CD4-positive, alpha-beta T cell treated with Interleukin-1 beta for 1 hour (primary cell): Measurements from ENCODE around the gene UNC50.

Experiments used
- DNase-seq, 2 donors: peaks; one replicate each; pipeline ENCODE4 v3.0.0-alpha.2; 2020 to 2022

The UNC50 gene, protein sequence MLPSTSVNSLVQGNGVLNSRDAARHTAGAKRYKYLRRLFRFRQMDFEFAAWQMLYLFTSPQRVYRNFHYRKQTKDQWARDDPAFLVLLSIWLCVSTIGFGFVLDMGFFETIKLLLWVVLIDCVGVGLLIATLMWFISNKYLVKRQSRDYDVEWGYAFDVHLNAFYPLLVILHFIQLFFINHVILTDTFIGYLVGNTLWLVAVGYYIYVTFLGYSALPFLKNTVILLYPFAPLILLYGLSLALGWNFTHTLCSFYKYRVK

DNA sequence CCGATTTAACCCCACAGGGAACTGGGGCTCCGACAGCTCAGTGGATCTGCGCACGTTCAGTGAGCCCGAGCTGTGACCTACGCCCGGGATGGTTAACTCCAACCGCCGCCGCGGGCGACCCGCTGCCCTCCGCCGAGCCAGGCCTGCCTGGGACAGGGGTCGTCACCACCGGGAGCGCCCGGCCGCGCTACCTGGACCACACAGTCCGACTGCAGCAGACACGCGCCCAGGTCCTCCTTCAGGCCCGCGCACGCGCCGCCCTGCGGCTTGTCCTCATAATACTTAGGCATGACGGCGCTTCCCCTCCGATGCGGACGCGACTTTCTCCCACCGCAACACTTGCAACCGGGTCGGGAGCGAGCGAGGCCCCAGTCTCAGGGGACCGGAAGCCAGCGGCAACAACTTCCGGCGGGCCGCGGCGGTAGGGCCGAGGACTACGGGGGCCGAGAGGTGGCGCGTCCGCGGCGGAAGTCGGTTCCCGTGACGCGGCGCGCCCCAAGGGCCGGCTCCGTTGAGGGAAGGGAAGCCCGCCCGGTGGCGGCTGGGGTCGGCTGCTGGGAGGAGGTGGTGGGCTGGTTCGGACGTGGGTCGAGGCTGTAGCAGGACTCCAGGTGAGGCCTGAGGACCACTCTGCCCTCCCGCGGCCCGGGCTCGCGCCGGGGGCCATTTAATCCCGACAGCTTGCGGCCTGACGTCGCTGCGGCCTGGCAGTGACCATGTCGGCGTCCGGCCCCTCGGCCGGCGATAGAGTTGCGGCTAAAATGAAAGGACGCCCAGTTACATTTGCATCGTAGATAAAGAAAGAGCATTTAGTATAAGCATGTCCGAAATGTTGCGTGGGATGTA is at the start of gene UNC50, which contains the start of gene COA5:
Gene UNC50, plus strand, starts transcription at position 474 of the 846 bp plus-strand sequence. CDS start 1,171 bp downstream, outside the sequence.
Gene COA5, minus strand, starts transcription at position 397 of the 846 bp plus-strand sequence. Its CDS starts 107 bp downstream, at position 290.
- peak; percentile 91 to 92 for DNase-seq

DNA sequence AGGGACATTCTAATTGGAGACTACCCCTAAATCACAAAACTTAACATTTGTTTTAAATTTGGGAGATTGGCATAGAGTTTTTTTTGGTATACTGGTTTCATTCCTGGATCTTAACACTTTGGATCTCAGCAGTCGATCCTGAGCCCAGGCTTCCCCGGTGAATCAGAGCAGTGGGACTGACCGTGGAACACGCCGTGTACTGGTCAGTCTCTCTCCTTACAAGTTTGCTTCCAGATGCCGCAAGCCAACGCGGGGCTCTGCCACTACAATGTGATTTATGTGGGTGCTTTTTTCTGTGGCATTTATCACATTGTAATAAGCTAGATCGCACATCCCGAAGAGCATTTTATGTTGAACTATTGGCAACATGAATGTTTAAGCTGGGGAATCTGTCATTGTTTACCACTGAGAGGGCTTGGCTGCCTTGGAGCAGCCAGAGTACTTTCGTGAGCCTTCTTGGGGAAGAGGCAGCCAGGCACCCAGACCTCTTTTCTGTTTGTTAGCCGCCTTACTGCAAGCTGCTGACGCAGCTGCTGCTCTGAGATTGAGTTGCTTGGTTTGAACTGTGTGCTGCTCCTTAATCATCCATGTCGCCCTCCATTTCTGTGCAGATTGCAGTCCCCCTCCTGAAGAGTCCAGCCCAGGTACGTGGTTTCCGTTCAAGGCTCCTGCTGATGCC is 49.4 kb upstream of the UNC50 start:
- no peak for DNase-seq

DNA sequence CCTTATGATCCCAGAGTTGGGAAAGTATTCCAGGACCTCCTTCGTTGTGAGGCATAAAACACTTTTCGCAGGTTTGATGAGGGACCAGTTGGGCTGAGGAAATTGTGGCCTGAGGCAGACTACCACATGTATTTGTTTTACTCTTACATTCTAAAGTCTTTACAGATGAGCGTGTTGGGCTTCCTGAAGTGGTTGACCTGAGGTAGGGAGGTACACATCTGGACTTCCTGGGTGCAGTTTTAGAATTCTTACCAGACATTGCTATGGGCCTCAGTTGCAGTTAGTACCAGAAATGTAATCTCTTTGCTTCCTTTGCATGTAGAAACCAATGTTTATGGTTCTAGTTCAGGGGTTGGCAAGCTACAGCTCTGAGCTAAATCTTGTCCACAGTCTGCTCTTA is 48.8 kb upstream of the UNC50 start:
- DNase-seq, result no peak

DNA sequence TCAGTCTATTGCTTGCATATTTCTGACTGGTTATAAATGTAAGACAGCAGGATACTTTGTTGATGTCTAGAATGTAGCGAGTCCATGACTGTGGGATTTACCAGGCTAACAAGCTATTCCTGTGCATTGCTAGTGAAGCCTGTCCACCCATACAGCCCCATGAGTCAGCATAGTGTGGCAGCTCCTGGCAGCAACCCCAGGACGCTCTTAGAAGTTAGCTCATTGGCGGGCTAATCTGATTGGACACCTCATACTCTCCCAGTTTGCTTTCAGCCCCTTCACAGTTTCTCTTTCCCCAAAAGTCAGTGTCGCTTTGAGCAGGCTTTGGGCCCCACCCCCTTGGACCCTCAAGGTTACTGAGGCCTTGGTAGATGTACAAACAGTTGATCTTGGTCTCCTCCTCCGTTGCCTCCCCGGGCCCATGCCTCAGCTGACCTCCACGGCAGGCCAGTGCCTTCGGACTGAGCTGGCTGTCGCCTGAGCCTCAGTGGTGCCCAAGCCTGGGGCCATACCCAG is 48.1 kb upstream of the UNC50 start:
- DNase-seq, result no peak

DNA sequence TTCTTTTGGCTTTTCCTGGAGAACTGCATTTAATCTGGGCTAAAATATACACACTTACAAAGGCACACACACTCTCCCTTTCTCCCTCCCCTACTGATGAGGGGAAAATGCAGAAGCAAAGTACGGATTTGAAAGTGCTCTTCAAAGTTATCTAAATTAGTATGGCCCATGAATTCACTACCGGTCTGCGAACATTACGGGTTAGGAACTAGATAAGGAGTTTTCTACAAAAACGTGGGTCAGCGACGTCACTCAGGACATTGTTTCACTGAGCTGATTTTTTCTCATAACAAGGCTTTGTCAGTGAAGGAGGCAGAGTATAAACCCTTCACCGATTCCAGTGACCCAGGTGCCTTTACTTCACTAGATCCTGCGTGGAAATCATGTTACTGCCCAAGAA is 47.4 kb upstream of the UNC50 start:
- no peak for DNase-seq

DNA sequence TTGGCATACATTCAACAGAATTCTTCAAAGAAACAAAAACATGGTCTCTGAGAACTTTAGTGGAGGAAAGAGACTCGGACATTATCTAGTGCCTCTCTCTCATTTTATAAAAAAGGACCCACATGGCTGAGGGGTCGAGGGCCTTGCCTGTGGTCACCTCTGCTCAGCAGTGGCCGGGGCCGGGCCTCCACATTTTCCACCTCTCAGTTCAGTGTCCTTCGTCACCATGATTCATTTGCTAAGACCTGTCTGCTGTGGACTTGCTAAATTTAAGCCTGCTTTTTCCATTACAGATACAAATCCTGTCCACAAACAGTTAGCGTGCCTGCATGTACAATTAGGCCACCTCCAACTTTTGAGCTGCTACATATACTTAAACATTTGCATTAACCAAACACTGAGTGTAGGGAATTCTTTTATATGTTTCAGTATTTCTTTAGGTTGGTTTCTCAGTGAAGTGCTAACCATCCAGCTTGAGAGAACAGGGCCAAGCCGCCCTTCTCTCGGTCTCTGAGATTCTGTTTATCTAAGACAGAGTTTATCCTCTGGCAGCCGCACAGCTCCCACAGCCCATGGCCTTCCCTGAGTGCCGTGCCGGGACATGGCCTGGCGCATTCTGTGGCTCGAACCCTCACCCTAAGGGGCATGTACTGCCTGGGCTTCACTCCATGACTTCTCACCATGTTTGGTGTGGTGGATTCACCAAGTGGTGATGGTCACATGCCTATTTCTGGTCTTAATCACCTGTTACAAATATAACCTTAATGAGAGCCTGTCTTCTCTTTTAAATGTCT is 46.3 kb upstream of the UNC50 start:
- no peak for DNase-seq

DNA sequence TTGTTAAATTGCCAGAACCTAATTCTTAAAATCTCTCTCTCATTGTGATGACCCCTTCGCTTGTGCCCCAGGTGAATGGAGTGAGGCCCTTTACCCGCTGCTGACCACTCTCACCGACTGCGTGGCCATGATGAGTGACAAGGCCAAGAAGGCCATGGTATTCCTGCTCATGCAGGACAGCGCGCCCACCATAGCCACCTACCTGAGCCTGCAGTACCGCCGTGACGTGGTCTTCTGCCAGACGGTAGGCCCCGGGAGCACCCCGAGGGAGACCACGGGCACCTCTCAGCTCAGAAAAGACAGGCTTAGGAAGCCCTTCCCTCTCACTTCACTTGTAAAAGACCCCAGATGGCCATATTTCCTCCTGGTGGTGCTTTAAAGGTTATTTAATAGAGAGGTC is 45.0 kb upstream of the UNC50 start:
- DNase-seq, result no peak

DNA sequence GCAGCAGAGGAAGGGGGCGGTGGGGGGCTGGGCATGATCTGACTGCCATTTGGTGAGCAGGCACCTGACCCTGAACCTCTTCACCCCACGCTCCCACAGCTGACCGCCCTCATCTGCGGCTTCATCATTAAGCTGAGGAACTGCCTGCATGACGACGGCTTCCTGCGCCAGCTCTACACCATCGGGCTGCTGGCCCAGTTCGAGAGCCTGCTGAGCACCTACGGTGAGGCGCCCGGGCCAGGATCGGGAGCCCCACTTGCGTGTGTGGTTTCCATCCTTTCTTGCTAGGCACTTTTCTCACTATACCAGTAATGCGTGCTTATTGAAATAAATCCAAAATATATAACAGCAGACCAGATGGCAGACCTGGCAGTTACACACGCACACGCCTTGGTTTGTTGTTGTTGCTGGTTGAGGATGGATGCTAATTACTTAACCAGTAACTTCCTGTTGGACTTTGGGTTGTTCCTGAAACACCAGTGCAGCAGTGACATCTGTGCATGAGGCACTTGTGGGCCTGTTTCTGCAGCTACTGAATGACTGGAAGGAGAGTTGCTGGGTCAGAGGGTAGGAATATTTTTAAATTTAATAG is 43.8 kb upstream of the UNC50 start:
- DNase-seq, result no peak

DNA sequence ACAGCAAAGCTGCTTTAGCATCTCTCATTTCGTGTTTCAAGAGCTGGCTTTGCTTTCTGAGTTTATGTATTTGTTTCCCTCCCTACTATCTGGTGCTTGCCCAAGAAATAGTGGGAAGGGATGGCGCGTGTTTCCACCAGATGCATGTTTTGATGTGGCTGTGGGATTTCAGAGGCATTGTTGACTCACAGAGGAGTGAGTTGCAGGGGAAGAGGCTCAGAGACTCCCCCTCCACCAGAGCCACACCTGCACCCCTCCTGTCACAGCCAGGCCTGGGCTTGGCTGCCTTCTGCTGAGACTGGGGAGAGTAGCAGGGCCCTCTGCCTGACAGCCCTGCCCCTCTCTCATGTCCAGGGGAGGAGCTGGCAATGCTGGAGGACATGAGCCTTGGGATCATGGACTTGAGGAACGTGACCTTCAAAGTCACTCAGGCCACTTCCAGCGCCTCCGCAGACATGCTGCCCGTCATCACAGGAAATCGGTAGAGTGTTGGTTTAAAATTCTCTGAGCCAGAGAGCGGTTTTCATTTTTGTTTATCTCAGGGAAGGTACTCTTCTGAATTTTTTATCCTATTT is 43.0 kb upstream of the UNC50 start:
- no peak for DNase-seq

DNA sequence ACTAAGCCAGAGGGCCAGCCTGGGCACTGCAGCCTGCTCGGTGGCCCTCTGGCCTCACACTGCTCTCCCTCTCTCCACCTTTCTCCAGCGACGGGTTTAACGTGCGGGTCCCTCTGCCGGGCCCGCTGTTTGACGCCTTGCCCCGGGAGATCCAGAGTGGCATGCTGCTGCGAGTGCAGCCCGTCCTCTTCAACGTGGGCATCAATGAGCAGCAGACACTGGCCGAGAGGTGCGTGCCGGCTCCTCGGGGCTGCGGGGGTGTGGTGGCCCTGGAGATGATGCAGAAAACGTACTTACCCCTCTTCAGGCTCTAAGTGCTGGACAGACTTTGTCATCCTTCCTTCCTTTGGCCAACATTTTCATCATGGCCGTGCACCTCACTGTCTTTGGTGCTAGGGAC is 42.4 kb upstream of the UNC50 start:
- DNase-seq, result no peak

DNA sequence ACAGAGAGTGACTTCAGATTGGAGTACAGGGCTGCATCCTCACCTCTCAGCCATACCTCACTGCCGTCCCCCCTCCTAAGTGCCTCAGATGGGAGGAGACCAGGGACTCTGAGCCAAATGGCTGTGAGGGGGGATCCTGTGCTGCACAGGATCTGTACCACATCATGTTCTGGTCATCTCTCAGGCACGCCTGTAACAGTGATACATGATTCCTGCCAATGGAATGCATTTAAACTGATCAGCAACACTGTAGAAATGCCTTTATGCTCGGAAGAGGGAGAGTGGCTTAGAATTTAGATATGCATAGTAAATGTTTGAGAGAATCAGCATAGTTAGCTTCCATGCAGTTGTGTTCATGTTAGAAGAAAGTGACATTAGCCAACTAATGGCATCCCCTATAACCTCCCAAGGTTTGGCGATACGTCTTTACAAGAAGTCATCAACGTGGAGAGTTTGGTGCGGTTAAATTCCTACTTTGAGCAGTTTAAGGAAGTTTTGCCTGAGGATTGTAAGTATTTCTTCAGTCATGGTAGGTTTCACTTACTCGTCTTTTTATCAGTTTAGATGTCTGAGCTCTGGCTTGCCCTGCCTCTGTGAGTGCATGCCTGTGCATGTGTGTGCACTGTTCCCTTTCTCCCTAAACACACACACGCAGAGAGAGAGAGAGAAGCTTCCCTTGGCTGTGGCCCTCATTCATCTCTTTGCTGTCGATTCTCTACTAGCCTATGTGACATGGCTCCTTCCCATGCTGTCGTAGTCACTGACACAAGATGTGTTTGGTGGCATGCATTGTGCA is 40.0 kb upstream of the UNC50 start:
- no peak for DNase-seq

DNA sequence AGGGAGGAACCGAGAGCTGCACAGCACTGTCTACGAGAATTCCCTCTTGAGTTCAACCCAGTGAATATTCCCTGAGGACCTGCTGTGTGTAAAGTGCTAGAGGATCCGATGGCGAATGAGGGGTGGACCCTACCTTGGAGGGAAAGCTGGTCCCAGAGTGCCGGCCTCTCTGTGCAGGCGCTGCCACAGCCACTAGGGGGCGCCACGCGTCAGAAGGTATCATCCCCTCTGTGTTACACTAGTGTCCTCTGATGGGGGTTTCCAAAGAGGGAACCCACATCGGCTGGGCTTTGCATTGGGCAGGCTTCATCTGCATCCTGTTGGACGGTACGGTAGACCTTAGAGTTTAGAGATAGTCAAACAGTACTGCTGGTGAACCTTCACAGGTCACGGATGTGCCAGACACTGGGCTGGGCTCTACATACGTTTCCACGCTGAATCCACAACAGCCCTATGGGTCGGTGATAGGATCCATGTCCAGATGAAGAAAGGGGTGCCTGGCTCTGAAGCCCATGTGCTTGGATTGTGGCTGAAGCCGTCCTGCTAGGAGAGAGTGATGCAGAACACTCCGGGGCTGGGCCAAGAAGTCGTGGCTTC is 39.1 kb upstream of the UNC50 start:
- peak; percentile 52 to 64 for DNase-seq

DNA sequence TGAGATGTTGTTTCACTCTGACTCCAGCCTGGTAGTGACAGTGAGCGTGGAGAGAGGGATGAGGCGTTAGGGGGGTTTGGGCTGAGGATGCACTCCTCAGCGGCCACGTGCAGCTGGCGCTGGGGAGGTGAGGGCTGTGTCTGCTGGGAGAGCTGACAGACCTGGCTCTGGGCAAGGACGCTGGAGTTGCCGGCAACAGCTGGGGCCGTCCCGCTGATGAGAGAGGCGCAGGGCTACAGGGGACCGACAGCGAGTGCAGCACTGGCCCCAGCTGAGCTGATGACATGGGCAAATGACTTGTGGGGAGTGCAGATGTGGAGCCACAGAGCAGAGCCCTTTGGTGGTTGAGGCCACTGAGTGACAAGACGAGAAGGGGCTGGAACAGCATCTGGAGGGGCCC is 38.5 kb upstream of the UNC50 start:
- no peak for DNase-seq

DNA sequence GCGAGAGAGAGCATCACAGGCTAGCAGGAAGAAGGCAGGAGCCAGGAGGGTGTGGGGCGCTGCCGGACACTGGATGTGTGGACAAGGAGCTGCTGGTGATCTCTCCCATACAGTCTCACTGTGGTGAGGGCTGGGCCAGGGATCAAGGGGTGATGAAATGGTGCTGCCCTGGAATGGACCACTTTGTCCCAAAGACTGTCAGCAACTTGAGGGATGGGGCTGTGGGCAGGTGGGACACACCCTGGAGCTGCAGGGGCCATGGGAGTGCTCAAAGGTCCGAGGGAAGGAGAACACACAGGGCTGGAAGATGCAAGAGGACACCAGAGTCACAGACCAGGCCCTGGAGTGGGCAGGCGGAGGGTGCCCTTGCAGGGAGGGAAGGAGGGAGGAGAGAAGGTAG is 38.0 kb upstream of the UNC50 start:
- no peak for DNase-seq

DNA sequence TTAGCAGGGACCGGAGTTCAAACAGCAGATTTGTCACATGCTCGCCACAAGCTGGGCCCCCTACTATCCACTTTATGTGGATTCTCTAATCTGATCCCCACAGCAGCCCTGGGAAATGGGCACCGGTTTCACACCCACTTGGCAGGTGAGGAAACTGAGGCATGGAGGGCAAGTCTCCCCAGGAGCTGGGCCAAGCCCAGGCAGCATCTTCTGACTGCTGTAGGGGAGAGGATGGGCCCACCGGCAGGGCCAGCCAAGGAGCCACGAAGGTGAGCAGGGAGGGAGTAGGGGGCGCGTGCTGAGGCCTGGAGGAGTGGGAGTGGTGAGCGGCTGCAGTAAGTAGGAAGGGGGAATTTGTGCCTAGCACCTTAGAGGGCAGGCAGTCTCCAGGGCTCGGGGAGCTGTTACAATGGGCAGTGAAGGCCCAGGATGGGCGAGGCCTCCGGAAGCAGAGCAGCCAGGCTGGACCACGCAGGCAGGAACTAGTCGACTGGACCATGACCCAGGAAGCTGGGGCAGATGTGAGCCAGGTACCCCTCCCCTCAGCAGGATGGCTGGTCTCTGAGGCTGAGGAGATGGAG is 37.2 kb upstream of the UNC50 start:
- DNase-seq, result no peak

DNA sequence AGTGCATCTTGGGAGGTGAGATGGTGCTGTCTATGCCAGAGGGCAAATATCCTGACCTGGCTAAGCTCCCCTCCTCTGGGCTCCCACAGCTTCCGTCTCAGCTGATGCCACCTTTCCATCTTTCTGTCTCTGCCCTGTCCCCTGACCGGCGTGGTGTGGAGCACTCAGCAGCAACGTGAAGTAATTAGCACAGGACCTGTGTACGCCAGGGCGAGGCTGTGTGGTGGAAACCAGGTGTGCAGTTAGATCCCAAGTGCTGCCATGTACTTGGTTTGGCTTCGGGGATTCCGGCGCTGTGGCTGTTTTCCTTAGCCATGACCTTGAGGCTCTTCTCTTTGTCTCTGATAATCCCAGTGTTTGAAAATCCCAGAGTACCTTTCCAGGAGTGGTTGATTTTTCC is 36.6 kb upstream of the UNC50 start:
- no peak for DNase-seq

DNA sequence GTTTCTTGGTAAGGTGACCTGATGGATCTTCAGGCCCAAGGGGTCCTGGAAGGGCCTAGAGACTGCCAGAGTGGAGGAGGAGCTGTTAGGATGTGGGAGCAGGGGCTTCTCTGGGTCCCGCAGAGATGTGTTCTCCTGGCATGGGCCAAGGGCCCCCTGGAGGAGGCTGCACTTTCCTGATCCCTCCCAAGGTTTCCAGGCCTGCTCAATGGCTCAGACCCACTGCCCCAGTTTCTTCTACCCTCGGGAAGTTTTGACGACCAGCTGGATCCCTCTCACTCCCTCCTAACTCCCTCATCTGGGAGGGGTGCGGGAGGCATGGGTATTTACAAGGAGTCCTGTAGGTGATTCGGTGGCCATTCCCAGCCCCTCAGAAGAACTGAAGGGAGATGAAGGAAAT is 36.2 kb upstream of the UNC50 start:
- no peak for DNase-seq

DNA sequence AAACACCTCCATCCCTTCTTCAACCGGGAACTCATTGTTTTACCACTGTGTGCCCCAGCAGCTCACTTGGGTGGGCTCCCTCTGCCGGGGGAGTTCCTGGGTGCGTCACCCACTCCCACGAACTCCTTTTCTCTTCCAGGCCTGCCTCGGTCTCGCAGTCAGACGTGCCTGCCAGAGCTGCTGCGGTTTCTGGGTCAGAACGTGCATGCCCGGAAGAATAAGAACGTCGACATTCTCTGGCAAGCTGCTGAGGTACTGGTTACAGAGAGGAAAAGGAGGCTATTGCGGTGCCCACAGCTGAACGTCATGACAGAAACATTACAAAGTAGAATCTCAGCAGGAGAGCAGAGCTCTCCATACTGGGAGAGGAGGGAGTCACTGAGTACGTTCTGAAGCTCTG is 35.7 kb upstream of the UNC50 start:
- DNase-seq, result no peak

DNA sequence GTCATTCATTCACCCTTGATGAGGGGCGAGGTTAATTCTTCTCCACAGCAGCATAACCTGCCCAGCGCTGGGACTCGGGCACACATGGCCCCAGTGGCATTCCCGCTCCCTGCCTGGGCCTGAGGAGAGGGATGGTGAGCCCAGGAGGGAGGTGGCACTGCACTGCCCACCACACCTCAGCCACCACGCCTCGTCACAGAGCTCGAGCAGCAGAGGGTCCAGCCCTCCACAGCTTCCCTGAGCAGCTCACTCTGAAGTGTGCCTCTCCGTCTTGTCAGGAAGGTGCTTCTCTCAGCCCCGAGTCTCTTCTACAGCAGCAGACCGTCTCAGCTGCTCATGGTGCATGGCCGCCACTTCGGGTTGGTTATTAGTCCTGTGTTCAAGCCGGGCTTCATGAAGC is 35.0 kb upstream of the UNC50 start:
- DNase-seq, result no peak

DNA sequence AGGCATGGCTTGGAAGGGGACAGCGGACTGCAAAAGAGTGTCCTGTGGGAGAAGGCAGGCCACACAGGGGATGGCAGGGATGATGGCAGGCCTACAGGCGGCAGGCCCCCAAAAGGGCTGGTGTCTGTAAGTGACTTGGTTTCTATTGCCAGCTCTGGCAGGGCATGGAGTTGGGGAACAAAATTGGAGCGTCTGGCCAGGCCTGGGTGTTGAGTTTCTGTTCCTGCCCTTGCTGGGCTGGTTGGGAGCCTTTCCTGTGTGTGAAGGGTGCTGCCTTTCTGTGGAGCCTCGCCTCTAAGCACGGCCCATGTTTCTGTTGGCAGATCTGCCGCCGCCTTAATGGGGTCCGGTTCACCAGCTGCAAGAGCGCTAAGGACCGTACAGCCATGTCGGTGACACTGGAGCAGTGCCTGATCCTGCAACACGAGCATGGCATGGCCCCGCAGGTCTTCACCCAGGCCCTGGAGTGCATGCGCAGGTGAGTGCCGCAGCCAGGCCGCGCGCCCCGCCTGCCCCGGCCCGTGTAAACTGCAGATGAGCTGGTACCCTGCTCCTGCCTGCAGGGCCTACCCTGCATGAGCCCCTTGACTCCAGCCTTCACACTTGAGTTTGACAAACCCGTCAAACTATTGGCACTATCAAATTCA is 31.6 kb upstream of the UNC50 start:
- DNase-seq, result no peak
